ENCODE measurements around the gene KSR2. TPM values are rescaled to one million over a fixed set of nuclear protein-coding genes. Genes with fewer than 3 reads are reported as not detected.

The KSR2 gene
- total and polyA plus RNA-seq, 9 donors = under 0.01 to 0.15 (median 0.08) TPM; not detected in 4

GRCh38 chr12:117472983-117473382 is 495.8 kb downstream of the KSR2 start:
- Histone ChIP-seq H3K4me1 (ENCODE audit: insufficient read depth) (no peaks in the 10 kb centered on the region), H3K9me3 (no peaks in the 10 kb centered on the region), H3K4me3 (no peak overlapping the region), H3K27me3 (no peaks in the 10 kb centered on the region), H3K36me3 (no peaks in the 10 kb centered on the region), H3K27ac (no peak overlapping the region)
- no peak for DNase-seq
- TF ChIP-seq POLR2A (IDR thresholded peaks at IDR 0.05) (no peak), EP300 (IDR thresholded peaks at IDR 0.05) (no peak), CTCF (IDR thresholded peaks at IDR 0.05) (no peak)
- WGBS, 3 donors = 22 to 34% (median 31%) methylated on average over 5 of the region's 5 CpGs
- intact Hi-C loops (cut with DNase I) = no loop called here

GRCh38 chr12:117470804-117471203 is 498.0 kb downstream of the KSR2 start:
- no peak for DNase-seq
- TF ChIP-seq EP300 (IDR thresholded peaks at IDR 0.05) (no peak), CTCF (IDR thresholded peaks at IDR 0.05) (no peak), POLR2A (IDR thresholded peaks at IDR 0.05) (no peak)
- Histone ChIP-seq H3K27me3 (no peaks in the 10 kb centered on the region), H3K9me3 (no peaks in the 10 kb centered on the region), H3K4me3 (no peak overlapping the region), H3K36me3 (no peaks in the 10 kb centered on the region), H3K27ac (no peak overlapping the region), H3K4me1 (ENCODE audit: insufficient read depth) (no peaks in the 10 kb centered on the region)
- 46 to 61% (median 49%) methylated on average over 2 of the region's 2 CpGs for whole genome bisulfite sequencing, 3 donors
- intact Hi-C loops (cut with DNase I) = no loop called here

DNA sequence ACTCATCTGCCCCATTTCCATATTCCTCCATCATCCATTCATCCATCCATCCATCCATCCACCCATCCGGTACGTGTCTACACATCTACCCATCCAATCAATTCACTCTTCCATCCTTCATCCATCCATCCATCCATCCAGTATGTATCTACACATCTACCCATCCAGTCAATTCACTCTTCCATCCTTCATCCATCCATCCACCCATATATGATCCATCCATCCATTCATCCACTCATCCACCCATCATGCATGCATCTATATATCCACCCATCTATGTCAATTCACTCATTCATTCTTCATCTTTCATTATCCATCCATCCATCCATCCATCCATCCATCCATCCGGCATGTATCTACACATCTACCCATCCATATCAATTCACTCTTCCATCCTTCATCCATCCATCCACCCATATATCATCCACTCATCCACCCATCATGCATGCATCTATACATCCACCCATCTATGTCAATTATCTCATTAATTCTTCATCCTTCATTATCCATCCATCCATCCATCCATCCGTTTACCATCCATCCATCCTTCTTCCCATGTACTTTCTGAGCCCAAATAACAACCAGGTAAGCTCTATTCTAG is 498.8 kb downstream of the KSR2 start:
- intact Hi-C loops (cut with DNase I) = no loop called here
- no peak overlapping the region for H3K4me3 ChIP-seq
- H3K36me3 ChIP-seq = no peaks in the 10 kb centered on the region
- H3K9me3 ChIP-seq = no peaks in the 10 kb centered on the region
- TF ChIP-seq POLR2A (IDR thresholded peaks at IDR 0.05) (no peak), CTCF (IDR thresholded peaks at IDR 0.05) (no peak), EP300 (IDR thresholded peaks at IDR 0.05) (no peak)
- no peak overlapping the region for H3K27ac ChIP-seq
- H3K27me3 ChIP-seq = no peaks in the 10 kb centered on the region
- DNase-seq = no peak
- H3K4me1 ChIP-seq (ENCODE audit: insufficient read depth) = no peaks in the 10 kb centered on the region
- 61 to 72% (median 68%) methylated on average over 4 of the region's 4 CpGs for WGBS, 3 donors

DNA sequence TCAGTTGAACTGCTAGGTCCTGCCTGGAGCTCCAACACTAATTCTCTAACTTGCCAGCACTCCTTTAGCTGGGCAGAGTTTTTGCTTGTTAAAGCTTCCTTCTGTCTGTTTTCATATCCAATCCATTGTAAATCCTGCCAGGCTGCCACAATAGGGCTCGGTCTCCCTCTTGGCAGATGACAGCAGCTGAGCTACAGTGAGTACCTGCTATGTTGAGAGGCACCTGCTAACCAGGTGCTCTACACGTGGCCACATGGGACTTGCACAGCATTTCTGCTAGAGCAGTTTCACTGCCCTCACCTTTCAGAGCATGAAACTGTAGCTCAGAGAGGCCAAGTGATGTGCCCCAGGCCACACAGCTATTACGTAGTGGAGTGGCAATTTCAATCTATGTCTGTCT is 500.8 kb downstream of the KSR2 start:
- H3K4me3 ChIP-seq = no peak overlapping the region
- 57 to 68% (median 60%) methylated on average over 3 of the region's 3 CpGs for WGBS, 3 donors
- H3K9me3 ChIP-seq = no peaks in the 10 kb centered on the region
- no peaks in the 10 kb centered on the region for H3K36me3 ChIP-seq
- no peaks in the 10 kb centered on the region for H3K4me1 ChIP-seq (ENCODE audit: insufficient read depth)
- H3K27ac ChIP-seq = no peak overlapping the region
- no peak for TF ChIP-seq EP300 (IDR thresholded peaks at IDR 0.05)
- no peak for TF ChIP-seq POLR2A (IDR thresholded peaks at IDR 0.05)
- TF ChIP-seq CTCF (IDR thresholded peaks at IDR 0.05) = no peak
- no peaks in the 10 kb centered on the region for H3K27me3 ChIP-seq
- no peak for DNase-seq
- intact Hi-C loops (cut with DNase I) = no loop called here

All from ovary (tissue), 9 donors.